LNCAP (cell line): ENCODE results near the gene AGTRAP.

ENCODE experiments used
- TF ChIP-seq, protein P1 (sequence below): fragments of 450-650 bp; IDR thresholded peaks from 2 replicates; pipeline ENCODE4 v1.5.1; 2017; ENCODE audit warnings: mild to moderate bottlenecking

The AGTRAP gene

DNA sequence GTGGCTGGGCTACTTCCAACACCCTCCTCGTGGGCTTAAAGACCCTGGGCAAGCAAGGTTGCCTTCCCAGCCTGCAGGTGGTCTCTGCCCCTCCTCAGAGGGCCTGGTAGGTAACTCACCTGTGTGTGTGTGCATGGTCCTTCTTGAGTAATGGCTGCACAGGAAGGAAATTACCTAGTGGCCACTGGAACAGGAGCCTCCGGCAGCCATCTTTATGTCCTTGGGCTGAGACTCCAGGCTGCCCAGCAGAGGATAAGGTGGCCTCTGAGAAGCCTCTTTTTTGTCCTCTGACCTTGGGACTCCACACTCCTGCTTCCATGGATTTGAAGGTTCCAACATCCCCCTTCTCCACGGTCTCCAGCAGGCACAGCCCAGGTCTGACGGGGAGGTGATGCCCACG is 24.4 kb upstream of the AGTRAP start:
- TF ChIP-seq, protein P1, sequence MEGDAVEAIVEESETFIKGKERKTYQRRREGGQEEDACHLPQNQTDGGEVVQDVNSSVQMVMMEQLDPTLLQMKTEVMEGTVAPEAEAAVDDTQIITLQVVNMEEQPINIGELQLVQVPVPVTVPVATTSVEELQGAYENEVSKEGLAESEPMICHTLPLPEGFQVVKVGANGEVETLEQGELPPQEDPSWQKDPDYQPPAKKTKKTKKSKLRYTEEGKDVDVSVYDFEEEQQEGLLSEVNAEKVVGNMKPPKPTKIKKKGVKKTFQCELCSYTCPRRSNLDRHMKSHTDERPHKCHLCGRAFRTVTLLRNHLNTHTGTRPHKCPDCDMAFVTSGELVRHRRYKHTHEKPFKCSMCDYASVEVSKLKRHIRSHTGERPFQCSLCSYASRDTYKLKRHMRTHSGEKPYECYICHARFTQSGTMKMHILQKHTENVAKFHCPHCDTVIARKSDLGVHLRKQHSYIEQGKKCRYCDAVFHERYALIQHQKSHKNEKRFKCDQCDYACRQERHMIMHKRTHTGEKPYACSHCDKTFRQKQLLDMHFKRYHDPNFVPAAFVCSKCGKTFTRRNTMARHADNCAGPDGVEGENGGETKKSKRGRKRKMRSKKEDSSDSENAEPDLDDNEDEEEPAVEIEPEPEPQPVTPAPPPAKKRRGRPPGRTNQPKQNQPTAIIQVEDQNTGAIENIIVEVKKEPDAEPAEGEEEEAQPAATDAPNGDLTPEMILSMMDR, result no peak

DNA sequence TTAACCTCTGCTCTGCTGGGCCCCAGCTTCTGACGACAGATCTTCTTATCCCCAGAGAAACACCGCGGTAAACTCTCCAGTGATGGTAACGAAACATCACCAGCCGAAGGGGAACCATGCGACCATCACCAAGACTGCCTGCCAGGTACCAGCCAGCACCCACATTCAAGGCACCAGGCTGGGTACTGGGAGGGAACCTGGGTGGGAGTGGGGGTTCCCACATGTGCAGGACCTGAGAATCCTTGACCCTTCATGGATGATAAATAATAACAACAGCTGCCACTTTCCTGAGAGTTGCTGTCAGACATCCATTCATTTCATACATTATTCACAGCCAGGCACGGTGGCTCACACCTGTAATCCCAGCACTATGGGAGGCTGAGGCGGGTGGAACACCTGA is 23.7 kb upstream of the AGTRAP start:
- TF ChIP-seq, protein P1, result no peak

DNA sequence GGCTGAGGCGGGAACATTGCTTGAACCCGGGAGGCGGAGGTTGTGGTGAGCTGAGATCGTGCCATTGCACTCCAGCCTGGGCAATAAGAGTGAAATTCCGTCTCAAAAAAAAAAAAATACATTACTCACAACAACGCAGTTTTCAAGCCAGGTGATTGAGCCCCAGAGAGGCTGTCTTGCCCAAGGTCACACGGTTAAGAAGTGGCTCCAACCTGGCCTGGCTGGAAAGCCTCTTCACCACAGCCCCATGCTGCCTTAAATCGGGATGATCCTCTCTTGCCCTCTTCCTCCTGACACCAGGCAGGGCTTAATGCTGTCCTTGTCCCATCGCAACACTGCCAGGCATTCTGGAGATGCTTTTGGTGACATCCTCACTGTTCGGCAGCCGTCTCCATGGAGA is 22.8 kb upstream of the AGTRAP start:
- TF ChIP-seq, protein P1, result no peak

DNA sequence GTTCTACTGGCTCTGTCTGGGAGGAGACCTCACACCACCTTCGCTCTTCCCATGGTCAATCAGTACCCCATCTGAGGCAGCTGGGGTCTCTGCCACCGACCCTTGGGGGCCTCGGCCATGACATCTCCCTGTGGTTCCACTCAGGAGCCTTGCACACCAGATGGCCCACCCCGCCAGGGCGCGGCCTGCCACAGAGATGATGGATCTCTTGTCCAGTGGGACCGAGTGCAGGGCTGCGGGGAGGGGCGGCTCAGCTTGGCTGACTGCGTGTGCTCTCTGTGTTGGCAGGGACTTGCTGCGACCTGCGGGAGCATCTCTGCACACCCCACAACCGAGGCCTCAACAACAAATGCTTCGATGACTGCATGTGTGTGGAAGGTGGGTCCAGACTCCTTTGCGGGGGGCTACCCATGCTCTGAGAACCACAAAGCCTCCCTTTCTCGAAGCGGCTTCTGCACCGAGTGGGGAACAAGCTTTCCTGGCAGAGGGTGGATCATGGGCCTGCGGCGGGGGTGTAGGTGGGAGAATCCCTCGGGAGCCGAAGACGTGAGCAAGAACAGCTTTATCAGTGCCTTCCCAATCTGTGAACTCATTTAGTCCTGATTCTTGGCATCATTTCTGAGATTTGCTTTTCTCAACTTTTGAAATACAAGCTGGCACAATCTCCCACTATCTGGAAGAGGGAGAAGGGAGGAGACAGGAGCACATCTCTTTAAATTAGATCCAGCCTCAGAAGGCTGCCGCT is 20.9 kb upstream of the AGTRAP start:
- TF ChIP-seq, protein P1, result no peak

DNA sequence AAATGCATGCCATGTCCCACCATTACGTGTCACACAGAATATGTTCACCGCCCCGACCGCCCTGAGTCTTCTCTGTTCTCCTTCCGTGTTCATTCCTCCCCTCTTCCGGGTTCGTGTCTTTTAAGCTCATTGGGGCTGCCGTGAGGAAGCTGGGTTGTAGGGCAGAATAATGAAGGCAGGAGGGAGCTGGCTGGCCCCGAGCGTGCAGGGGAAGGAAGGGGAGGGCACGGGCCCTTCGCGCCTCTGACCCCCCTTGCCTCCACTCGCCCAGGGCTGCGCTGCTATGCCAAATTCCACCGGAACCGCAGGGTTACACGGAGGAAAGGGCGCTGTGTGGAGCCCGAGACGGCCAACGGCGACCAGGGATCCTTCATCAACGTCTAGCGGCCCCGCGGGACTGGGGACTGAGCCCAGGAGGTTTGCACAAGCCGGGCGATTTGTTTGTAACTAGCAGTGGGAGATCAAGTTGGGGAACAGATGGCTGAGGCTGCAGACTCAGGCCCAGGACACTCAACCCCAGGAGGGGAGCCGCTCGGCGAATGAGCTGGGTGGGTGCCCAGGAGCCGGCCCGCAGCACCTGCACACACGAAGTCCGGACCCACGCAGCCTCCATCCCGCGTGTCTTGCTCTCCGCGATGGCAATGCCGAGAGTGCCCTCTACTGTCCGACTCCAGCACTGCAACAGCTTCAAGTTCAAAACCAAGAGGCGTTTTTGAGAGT is 16.5 kb upstream of the AGTRAP start:
- TF ChIP-seq, protein P1, result peak; percentile 97

DNA sequence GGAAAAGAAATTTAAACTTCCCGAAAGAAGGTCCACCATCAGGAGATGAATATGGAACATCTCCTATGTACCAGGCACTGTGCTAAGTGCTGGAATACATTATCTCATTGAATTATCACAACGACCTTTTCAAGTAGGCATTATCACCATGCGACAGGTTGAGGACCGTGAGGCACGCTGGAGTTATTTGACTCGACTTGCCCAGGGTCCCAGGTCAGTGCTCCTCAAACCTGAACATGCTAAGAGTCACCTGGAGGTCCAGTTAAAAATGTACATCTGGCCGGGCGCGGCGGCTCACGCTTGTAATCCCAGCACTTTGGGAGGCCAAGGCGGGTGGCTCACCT is 15.9 kb upstream of the AGTRAP start:
- TF ChIP-seq, protein P1, result peak; percentile 8; the same call in 1 of the 2 replicates

DNA sequence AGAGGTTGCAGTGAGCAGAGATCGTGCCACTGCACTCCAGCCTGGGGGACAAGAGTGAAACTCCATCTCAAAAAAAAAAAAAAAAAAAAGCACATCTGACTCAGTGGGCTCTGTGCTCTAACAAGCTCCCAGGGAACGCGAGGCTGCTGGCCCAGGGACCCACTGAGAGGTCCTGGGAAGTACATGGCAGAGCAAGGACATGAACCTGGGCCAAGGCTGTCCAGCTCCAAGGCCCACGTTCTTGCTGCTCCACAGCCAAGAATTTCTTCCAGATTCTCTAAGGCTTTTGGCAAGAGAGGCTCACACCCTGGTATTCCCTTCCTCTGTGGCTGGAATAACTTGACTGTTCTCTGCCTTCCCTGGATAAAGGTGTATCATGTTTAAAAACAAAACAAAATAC is 15.4 kb upstream of the AGTRAP start:
- TF ChIP-seq, protein P1, result no peak
